WTC11 (cell line): ENCODE measurements around the gene ULK4. TPM values are rescaled to one million over a fixed set of nuclear protein-coding genes. Genes with fewer than 3 reads are reported as not detected.

Experiments used
- ATAC-seq: fragments of 200-7000 bp; cut with Tn5 transposase; 2 replicates; pipeline ENCODE4 v1.10.0; 2021; ENCODE audit warnings: mild to moderate bottlenecking, moderate library complexity
- CTCF ChIA-PET: fragments of 300-600 bp; sonication (Branson Sonifier 250); formaldehyde crosslinking; loops from one replicate; lab custom pipeline; 2021; ENCODE audit warnings: antibody characterized with exemption; lab: Charles Lee
- POLR2A ChIA-PET: fragments of 350-600 bp; sonication (Branson Sonifier 250); formaldehyde crosslinking; loops from one replicate; lab custom pipeline; 2021; ENCODE audit warnings: antibody characterized with exemption; lab: Charles Lee
- DNase-seq: peaks from one replicate; pipeline ENCODE4 v3.0.0; 2021; ENCODE audit warnings: low spot score
- H3K27ac Mint-ChIP-seq: 2 replicates; pipeline ENCODE4 v1.8.0; 2021; ENCODE audit warnings: mixed read lengths
- H3K27me3 Mint-ChIP-seq: 2 replicates; pipeline ENCODE4 v1.8.0; 2021; ENCODE audit warnings: low read depth, mild to moderate bottlenecking, moderate library complexity, mixed read lengths
- H3K36me3 Mint-ChIP-seq: 2 replicates; pipeline ENCODE4 v1.8.0; 2021; ENCODE audit warnings: mixed read lengths
- H3K4me1 Mint-ChIP-seq: 2 replicates; pipeline ENCODE4 v1.8.0; 2022; ENCODE audit warnings: mixed read lengths
- H3K4me3 Mint-ChIP-seq: 2 replicates; pipeline ENCODE4 v1.8.0; 2021; ENCODE audit warnings: mild to moderate bottlenecking, moderate library complexity, mixed read lengths
- H3K9me3 Mint-ChIP-seq: 2 replicates; pipeline ENCODE4 v1.8.0; 2021; ENCODE audit warnings: mixed read lengths
- FOXJ3 ChIP-seq: sonication (generic); formaldehyde crosslinking; IDR thresholded peaks from 2 replicates; pipeline ENCODE4 v1.9.0; 2021; ENCODE audit warnings: missing genetic modification reagents, mild to moderate bottlenecking, borderline replicate concordance
- RORB ChIP-seq: fragments of 250-450 bp; sonication (Bioruptor Pico); IDR thresholded peaks from 2 replicates; pipeline ENCODE4 v1.9.0; 2021; ENCODE audit warnings: mild to moderate bottlenecking
- USF2 ChIP-seq: sonication (generic); formaldehyde crosslinking; IDR thresholded peaks from 2 replicates; pipeline ENCODE4 v1.8.1; 2023; ENCODE audit warnings: mild to moderate bottlenecking, missing genetic modification reagents, moderate library complexity
- ZBTB43 ChIP-seq: sonication (generic); formaldehyde crosslinking; IDR thresholded peaks from 2 replicates; pipeline ENCODE4 v1.8.1; 2023; ENCODE audit warnings: mild to moderate bottlenecking, missing genetic modification reagents
- ZNF138 ChIP-seq: sonication (generic); formaldehyde crosslinking; conservative IDR thresholded peaks from 2 replicates; pipeline ENCODE4 v1.8.1; 2022; ENCODE audit warnings: mild to moderate bottlenecking, moderate library complexity, missing genetic modification reagents
- ZNF396 ChIP-seq: fragments of 250-450 bp; sonication (Bioruptor Pico); IDR thresholded peaks from 2 replicates; pipeline ENCODE4 v1.8.0; 2021; ENCODE audit warnings: mild to moderate bottlenecking, moderate library complexity, borderline replicate concordance
- total RNA-seq: library from RNA; stranded (reverse); gene quantifications from 3 replicates; pipeline ENCODE4 v1.2.3, GENCODE V29; 2021
- TF ChIP-seq, protein P1 (sequence below): sonication (generic); formaldehyde crosslinking; IDR thresholded peaks from 2 replicates; pipeline ENCODE4 v1.8.0; 2022; ENCODE audit warnings: missing genetic modification reagents
- TF ChIP-seq, protein P2 (sequence below): sonication (generic); formaldehyde crosslinking; IDR thresholded peaks from 2 replicates; pipeline ENCODE4 v1.8.1; 2023; ENCODE audit warnings: mild to moderate bottlenecking, missing genetic modification reagents, borderline replicate concordance

The ULK4 gene
- total RNA-seq, 1 experiment from 2014 or later = 9.2 TPM

DNA sequence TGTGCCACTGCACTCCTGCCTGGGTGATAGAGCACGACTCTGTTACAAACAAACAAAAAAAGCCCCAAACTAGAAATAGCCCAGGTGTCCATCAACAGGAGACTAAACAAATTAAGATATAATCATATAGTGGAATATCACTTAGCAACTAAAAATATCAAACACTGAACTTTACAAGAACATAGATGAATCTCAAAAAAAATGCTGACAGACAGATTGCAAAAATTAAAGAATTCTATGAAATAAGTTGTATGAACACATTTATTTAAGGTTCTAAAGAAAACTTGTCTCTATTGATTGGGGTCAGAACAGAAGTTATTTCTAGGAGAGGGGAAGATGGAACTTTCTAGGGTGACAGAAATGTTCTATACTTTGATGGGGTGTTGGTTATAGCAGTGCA, 494.4 kb downstream of the ULK4 start:
- Mint-ChIP-seq H3K4me3 (no peak overlapping the region), H3K4me1 (no peaks in the 10 kb centered on the region), H3K36me3 (peaks cover 33% of the 10 kb centered on the region), H3K9me3 (peaks cover 38% of the 10 kb centered on the region), H3K27ac (no peak overlapping the region), H3K27me3 (no peaks in the 10 kb centered on the region; the same call in 1 of the 2 replicates)
- ChIA-PET CTCF (no interaction called here), POLR2A (no interaction called here)
- no peak for ATAC-seq
- DNase-seq = no peak
- TF ChIP-seq FOXJ3 (CRISPR knock-in tag) = no peak
- no peak for TF ChIP-seq ZBTB43 (CRISPR knock-in tag)

DNA sequence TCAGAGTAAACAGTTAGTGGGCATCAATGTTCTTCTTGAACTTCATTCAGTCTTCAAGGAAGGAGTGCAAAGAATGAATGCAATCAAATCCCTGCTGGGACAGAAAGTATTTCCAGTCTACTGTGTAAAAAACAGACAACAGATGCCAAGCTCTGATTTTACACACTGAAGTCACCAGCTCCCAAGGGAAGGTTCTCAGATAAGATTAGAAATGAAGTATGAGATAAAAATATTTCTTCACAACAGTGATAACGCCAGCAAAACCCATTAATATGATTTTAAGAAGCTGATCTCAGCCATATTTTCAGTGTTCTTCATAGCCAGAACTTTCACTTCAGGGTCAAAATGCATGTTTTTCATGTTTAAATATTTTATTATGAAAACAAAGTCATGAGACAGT, 497.0 kb downstream of the ULK4 start:
- ChIA-PET POLR2A (no interaction called here), CTCF (no interaction called here)
- H3K27me3 Mint-ChIP-seq = no peaks in the 10 kb centered on the region; the same call in 1 of the 2 replicates
- DNase-seq (no peak), ATAC-seq (no peak)
- no peak overlapping the region for H3K27ac Mint-ChIP-seq
- peaks cover 14% of the 10 kb centered on the region for H3K9me3 Mint-ChIP-seq
- H3K36me3 Mint-ChIP-seq = peaks cover 8% of the 10 kb centered on the region
- H3K4me3 Mint-ChIP-seq = no peak overlapping the region
- H3K4me1 Mint-ChIP-seq = peaks cover 4% of the 10 kb centered on the region
- TF ChIP-seq, protein P1, sequence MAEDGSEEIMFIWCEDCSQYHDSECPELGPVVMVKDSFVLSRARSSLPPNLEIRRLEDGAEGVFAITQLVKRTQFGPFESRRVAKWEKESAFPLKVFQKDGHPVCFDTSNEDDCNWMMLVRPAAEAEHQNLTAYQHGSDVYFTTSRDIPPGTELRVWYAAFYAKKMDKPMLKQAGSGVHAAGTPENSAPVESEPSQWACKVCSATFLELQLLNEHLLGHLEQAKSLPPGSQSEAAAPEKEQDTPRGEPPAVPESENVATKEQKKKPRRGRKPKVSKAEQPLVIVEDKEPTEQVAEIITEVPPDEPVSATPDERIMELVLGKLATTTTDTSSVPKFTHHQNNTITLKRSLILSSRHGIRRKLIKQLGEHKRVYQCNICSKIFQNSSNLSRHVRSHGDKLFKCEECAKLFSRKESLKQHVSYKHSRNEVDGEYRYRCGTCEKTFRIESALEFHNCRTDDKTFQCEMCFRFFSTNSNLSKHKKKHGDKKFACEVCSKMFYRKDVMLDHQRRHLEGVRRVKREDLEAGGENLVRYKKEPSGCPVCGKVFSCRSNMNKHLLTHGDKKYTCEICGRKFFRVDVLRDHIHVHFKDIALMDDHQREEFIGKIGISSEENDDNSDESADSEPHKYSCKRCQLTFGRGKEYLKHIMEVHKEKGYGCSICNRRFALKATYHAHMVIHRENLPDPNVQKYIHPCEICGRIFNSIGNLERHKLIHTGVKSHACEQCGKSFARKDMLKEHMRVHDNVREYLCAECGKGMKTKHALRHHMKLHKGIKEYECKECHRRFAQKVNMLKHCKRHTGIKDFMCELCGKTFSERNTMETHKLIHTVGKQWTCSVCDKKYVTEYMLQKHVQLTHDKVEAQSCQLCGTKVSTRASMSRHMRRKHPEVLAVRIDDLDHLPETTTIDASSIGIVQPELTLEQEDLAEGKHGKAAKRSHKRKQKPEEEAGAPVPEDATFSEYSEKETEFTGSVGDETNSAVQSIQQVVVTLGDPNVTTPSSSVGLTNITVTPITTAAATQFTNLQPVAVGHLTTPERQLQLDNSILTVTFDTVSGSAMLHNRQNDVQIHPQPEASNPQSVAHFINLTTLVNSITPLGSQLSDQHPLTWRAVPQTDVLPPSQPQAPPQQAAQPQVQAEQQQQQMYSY (CRISPR knock-in tag) = no peak

DNA sequence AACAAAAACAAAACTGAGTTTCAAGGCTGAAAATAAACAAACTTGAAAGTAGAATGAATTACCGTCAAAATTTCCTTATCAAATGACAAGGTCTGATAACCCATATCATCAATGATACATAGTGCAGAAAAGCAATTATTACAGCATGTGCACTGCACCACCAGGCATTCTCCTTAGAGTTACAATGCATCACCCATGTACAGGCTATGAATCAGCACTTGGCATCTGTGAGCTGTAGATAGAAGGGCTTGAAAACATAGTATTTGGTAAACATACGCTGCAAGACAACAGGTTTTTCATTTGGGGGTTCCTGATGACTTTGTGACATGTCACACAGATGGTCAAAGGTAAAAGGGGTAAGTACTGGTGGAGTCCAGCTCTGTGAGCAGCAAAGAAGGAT, 497.5 kb downstream of the ULK4 start:
- H3K27ac Mint-ChIP-seq = no peak overlapping the region
- H3K4me3 Mint-ChIP-seq = no peak overlapping the region
- DNase-seq (no peak), ATAC-seq (no peak)
- CTCF ChIA-PET = no interaction called here
- no peaks in the 10 kb centered on the region; the same call in 1 of the 2 replicates for H3K27me3 Mint-ChIP-seq
- POLR2A ChIA-PET = interaction anchor here (0.7 kb wide), 1 partner anchor 116 kb away, joined by 3 read pairs; no protein-coding TSS in a partner anchor
- peaks cover 3% of the 10 kb centered on the region; the same call in 1 of the 2 replicates for H3K36me3 Mint-ChIP-seq
- H3K4me1 Mint-ChIP-seq = peaks cover 9% of the 10 kb centered on the region
- no peak for TF ChIP-seq ZNF396 (CRISPR knock-in tag)
- no peak for TF ChIP-seq USF2 (CRISPR knock-in tag)
- TF ChIP-seq, protein P2, sequence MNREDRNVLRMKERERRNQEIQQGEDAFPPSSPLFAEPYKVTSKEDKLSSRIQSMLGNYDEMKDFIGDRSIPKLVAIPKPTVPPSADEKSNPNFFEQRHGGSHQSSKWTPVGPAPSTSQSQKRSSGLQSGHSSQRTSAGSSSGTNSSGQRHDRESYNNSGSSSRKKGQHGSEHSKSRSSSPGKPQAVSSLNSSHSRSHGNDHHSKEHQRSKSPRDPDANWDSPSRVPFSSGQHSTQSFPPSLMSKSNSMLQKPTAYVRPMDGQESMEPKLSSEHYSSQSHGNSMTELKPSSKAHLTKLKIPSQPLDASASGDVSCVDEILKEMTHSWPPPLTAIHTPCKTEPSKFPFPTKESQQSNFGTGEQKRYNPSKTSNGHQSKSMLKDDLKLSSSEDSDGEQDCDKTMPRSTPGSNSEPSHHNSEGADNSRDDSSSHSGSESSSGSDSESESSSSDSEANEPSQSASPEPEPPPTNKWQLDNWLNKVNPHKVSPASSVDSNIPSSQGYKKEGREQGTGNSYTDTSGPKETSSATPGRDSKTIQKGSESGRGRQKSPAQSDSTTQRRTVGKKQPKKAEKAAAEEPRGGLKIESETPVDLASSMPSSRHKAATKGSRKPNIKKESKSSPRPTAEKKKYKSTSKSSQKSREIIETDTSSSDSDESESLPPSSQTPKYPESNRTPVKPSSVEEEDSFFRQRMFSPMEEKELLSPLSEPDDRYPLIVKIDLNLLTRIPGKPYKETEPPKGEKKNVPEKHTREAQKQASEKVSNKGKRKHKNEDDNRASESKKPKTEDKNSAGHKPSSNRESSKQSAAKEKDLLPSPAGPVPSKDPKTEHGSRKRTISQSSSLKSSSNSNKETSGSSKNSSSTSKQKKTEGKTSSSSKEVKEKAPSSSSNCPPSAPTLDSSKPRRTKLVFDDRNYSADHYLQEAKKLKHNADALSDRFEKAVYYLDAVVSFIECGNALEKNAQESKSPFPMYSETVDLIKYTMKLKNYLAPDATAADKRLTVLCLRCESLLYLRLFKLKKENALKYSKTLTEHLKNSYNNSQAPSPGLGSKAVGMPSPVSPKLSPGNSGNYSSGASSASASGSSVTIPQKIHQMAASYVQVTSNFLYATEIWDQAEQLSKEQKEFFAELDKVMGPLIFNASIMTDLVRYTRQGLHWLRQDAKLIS (CRISPR knock-in tag) = no peak
- TF ChIP-seq RORB (CRISPR knock-in tag) = no peak
- no peak for TF ChIP-seq ZNF138 (CRISPR knock-in tag)
- peaks cover 11% of the 10 kb centered on the region for H3K9me3 Mint-ChIP-seq
